HT1080 (cell line): ENCODE measurements around the gene ERBB4. TPM values are rescaled to one million over a fixed set of nuclear protein-coding genes. Genes with fewer than 3 reads are reported as not detected.
"Not testable (repeated sequence)": the region's sequence is repeated elsewhere in the genome, so short reads cannot be mapped to it uniquely, and the experiment has no call there.

Experiments
- DNase-seq: peaks from one replicate; pipeline ENCODE4 v3.0.0-alpha.2; 2015; ENCODE audit warnings: low read depth
- total RNA-seq: library from RNA; depleted of rRNA; stranded (reverse); fragments of >200 nt; shearing (Covaris generic); gene quantifications from 2 replicates; pipeline ENCODE4 v1.2.3, GENCODE V29; 2014

ERBB4 gene
- total RNA-seq, 1 experiment from 2014 or later = 0.02 TPM

DNA sequence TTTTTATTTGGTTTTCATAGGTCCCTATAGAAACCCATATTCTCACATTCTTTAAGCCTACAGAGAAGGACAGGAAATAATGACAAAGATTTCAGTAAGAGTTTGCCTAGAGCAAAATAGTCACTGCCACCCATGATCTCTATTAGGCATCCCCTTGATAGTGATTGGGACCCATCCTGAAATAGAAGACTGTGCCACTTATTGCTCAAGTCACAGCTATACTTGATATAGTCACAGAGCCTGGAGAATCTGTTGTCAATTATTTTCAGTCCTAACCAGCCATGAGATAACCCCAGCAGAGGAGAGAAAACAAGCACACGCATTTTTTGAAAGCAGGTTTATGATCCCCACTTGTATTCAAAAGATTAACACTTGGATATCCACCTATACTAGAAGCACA is 8.2 kb downstream of the ERBB4 start:
- no peak for DNase-seq

DNA sequence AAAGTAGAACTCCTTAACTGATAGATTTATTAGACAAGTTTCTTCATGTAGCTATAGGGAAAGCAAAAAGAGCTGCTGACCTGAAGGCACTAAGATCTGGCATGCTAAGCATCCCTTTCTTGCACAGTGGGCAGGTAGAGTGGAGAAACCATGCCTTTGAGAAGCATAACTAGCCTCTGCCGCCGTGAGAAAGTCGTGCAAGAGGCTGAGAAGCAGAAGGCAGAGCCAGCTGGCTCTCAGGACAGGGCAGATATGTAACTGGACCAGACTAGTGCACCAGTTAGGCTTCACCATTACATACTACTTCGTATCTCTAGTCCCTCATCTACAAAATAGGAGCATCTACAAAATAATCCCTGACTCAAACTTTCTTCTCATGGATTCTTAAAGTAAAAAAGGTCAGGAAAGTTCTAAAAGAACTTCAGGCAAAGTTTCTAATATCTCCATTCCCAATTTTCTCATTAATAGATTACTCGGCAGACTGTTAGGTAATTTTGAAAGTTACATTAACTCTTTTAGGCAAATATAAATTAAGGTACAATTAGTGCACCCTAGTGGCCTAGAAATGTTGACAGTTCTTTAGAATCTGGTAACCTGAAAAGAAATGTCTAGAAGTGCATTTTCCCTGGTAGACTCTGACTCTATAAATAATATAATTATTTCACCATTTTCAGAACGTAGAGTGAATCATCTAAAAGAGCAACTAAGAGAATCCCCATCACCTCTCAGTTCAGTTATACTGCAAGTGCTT is 10.3 kb downstream of the ERBB4 start:
- DNase-seq = no peak

DNA sequence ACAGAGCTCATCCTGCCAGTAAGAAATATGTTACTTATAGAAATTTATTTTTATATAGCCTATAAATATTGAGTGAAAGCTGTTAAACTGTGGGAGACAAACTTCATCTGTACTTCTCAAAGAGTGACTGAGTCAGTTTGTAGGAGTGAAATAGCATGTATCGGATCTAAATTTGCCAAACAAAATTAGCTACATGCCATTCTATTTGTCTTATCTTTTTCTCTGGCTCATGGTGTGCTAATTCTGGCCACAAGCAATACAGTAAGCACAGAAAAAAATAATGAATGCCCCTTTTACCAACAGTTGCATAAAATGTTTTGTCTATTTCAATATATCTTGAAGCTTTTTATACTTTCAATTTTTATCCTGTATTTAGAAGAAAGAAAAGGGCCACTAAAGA is 12.5 kb downstream of the ERBB4 start:
- DNase-seq = no peak

DNA sequence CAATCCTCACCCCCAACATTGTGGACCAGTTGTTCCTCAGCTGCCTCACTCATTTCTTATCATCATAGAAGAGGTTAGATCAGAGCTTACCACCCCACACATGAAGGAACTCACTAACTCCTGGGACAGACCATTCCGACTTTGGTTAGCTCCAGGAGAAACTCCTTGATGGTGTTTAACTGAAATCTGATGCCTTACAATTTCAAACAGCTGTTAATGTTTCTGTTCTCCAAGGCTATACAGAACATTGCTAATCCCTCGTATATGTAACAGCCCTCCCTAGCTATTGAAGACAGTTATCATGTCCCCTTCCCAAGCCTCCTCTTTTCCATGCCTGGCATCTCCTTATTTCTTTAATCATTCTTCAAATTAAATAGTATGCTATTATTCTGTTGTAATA is 14.8 kb downstream of the ERBB4 start:
- no peak for DNase-seq

DNA sequence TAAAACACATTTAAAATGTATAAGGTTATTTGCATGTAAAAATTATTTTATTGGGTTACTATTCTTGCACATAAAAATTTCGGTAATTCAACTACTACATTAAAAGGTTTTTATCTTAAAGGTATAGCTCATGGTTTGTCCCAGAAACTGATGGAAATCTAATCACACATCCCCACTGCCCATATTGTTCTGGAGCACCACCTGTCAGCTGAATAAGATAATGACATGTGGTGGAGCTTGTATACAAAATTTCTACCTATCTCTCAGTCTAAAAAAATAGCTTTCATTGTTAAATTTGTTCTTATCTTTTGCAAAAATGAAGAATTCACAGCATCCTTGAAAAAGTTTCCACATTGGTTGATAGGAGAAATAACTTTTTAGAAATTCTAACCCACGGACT is 18.3 kb downstream of the ERBB4 start:
- peak; percentile 31 for DNase-seq

DNA sequence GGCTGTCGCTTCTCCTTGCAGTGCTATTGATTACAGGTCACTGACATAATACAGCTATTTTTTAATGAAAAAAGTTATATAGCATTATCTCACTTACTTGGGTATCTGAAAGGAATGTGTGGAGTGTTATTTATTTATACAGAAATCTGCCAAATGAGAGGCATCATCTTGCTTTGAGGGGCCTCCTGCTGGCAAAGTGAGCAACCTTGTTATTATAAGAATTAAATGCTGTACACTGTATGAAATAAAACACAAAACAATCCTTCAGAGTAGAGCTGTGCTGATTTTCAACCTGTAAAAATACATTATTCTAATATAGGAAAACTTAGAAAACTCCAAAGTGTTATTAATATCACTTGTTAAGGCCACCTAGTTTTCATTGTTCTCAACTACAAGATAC is 20.9 kb downstream of the ERBB4 start:
- DNase-seq = no peak

DNA sequence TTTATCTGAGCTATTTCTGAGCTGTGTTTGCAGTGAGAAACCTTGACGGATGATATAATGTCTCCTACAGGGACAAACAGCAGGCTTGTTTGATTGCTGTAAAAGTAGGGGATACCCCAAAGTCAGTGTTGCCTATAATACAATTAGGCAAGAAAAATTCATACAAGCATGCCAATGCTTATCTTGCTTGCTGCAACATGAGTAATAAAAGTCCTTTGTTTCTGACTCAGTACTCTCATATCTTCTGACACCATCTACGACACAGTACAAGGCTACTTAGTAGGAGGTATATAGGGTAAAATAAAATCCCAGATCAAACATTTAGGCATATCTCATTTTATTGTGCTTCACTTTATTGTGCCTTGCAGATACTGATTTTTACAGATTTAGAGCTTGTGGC is 33.0 kb downstream of the ERBB4 start:
- no peak for DNase-seq

DNA sequence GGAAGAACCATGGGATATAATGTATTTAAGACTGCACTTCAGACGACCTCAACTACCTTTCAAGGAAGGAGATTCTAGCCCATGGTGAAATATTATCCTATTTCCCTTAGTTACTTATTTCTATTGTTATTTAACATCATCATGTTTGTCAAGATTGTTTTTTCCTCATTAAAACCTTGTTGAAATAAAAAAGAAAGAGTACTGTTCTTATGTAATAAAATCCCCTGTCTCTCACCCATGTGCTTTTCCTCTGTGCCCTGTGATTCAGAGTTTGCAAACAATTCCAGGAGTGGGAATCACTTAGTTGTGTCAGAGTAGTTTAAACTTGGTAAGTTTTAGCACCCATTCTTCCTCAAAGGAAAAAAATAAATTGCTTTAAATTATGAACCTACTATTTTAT is 43.6 kb downstream of the ERBB4 start:
- DNase-seq = no peak

DNA sequence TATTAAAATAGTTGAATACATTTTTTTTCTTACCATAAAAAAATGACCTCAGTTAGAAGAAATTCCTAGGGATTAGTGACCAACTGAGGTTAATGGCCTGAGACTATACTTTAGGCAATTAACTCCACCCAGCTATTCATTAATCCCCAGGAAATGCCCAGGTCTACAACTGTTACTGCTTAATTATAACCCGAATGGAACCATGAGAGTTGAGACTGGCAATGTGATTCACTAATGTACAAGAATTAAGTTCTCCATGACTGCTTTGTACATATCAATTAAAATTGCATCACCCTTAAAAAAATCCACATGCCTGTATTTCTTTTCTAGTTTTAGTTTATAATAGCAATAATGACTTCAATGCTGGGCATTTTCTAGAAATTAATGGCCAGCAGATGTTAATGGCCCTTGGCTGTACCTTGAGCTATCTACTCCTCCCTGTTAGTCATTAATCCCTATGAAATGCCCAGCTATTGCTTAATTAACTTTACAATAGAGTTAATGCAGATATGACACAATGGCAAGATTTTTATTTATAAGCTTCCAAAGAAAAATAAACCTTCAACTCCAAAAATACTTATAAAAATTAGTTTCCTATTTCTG is 44.1 kb downstream of the ERBB4 start:
- no peak for DNase-seq

DNA sequence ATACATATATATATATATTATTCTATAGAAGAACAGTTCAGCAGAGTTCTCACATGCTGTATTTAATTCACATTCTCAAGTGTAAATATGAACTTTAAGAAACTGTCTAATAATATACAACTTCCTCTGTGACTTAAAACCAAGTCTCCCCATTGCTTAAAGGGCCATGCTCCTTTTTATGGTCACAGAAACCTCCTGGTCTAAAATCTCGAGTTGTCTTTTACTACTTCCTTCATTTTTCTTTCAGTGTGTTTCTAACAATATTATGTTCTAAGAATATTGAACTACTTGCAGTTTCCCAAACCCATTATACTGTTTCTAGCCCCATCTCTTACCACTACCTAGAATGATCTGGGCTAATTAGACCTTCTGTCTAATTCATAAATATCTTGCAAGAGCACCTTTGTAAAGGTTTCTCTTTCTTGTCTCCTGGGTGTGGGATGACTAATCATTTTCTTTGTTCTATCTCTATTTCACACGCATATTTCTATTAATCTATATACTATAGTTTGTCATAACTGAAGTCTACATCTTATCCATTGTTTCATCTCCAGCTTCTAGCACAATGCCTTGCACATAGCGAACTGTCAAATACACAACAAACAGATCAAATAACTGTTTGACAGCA is 48.8 kb downstream of the ERBB4 start:
- DNase-seq = no peak

DNA sequence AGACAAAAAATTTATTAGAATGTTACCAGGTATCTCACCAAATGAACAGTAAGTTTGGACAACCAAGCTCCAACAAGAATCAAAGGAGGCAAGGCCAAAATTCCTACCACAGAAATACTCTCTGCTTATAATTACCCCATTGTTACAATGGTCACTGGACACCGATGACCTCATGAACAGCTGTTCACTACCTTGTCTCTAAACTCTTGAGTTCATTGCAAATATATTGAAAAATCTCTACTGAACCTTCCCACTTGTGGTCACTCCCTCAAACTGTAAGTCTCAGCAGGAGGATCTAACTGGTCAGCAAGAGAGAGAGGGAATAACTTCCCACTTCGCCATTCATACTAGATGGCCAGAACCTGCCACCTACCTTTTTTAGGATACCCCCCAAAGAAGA is 50.0 kb downstream of the ERBB4 start:
- peak; percentile 3 for DNase-seq

DNA sequence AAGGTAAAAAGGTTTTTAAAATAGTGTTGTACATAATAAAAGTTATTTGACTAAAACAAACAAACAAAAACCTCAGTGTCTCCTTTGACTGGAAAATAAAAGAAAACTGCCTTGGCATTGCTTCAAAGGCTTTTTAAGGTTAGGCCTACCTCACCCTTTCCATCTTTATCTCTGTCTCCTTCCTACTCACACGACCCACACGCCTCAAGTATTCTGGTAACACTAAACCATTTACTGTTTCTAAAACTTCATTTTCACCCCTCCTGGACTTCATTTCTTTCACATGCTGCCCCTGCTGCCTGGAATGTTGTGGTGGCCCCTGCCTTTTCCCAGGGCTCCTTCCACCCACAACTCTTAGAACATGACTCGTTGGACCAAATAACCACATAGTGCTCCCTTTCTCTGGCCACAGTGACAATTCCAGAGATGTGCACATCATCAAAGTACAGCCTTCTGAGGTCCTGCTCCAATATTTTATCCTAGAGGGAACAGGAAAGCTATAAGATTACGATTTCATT is 54.0 kb downstream of the ERBB4 start:
- peak; percentile 36 for DNase-seq

DNA sequence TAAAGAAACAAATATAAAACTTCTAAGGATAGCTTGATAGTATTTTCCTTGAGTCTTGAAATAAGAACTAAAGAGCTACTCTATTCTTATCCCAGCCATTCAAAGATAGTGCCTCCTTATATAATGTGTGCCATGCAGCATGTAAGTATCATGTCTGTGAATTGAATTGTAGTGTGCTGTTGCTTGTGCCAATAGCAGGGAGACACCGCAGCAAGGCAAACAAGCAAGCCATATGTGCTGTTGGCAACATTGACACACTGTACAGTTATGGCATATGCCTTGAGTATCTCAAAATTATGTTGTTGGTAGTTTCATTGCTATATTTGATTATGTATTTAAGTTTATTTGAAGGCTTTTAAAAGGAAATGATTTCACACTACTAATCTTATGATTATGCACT is 58.2 kb downstream of the ERBB4 start:
- no peak for DNase-seq

DNA sequence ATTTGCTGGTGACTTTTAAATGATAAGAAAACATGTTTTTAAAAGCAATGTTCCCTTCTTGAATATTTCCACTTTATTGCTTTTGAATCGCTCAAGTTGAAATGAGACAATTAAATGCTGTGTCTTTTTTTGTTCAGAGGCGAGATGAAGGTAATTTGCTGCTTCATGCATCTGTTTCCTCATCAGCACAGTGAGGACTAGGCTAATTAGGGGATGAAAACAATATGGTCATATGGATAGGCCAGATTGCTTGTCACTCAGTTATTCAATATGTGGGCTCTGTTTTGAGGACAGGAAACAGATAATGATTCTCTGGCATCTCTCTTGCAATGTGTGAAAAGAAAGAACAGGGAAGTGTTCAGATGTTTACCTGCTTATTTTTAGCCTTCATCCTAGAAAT is 61.0 kb downstream of the ERBB4 start:
- no peak for DNase-seq

DNA sequence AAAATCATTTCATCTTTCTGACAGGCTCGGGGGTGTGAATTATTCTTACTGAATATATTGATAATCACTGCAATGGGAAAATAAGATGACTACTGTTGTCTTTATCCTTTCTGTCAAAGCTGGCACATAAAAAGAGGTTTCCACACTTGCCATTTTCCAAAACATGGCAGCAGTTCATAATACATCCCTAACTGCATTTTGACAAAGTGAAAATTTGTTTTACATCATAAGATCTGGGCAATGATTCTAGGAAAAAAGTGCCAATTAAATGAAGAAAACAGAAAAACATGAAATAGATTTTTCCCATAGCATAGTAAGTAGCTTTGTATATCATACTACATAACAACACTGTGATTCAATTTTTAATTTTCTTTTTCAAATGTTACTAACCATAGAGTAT is 65.4 kb downstream of the ERBB4 start:
- DNase-seq = no peak

DNA sequence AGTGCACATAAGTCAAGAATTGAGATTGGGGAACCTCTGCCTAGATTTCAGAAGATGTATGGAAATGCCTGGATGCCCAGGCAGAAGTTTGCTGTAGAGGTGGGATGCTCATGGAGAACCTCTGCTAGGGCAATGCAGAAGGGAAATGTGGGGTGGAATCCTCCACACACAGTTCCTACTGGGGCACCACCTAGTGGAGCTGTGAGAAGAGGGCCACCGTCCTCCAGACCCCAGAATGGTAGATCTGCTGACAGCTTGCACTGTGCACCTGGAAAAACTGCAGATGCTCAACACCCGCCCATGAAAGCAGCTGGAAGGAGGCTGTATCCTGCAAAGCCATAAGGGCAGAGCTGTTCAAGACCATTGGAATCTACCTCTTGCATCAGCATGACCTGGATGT is 71.1 kb downstream of the ERBB4 start:
- not testable (repeated sequence) for DNase-seq

DNA sequence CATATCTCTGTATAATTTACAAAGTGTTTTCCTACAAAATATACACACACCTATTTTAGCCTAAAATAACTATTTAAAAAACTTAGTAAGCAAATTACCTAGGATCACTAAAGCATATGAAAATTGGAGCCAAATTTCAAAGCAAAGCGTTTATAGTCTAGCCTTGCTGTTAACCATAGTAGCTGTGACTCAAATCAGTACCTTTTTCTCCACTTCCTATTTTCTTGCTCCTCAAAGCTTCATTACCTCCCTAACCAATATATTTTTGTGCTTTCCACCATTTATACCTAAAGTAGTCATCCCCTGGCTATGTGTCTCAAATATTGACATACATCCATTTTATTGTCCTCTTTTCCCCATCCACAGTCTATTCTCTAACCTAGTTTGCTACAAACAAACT is 73.1 kb downstream of the ERBB4 start:
- no peak for DNase-seq

DNA sequence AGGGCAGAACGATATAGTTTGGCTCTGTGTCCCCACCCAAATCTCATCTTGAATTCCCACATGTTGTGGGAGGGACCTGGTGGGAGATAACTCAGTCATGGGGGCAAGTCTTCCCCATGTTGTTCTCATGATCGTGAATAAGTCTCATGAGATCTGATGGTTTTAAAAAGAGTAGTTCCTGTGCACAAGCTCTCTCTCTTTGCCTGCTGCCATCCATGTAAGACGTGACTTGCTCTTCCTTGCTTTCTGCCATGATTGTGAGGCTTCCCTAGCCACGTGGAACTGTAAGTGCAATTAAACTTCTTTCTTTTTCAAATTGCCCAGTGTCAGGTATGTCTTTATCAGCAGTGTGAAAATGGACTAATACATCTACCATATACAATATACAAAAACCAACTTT is 76.9 kb downstream of the ERBB4 start:
- DNase-seq = not testable (repeated sequence)

DNA sequence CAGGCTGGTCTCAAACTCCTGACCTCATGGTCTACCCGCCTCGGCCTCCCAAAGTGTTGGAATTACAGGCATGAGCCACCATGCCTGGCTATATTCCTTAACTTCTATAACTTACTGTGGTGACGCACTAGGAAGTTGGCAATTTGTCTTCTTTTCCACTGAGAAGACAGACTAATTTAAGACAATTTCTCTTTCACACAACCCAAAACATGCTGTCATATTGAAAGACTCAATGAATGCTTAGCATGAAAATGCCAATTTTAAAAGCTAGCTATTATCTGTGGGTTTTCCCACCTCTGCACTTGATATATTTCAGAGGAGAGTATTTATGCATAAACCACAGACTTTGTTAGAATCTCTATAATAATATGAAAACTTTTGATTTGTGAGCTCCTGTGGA is 84.5 kb downstream of the ERBB4 start:
- DNase-seq = no peak

DNA sequence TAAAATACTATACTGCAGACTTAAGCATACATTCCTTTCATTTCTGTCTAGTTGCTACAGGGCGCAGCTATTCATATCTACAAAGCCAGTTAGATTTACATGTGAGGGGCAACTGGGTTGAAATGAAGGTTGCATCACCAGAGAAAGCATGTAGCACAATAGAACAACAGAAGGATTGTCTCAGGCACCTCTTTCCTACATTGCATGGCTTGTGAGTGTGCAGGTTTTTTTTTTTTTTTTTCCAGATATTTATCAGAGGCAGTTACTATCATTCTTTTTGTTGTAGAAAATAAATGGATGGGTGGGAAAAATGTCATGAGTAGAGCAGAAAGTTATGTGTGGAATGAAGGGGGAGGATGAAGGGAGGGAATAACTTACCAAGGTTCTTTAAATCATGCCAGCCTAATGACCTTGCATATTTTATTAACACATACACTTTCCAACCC is 86.8 kb downstream of the ERBB4 start:
- peak; percentile 72 for DNase-seq

DNA sequence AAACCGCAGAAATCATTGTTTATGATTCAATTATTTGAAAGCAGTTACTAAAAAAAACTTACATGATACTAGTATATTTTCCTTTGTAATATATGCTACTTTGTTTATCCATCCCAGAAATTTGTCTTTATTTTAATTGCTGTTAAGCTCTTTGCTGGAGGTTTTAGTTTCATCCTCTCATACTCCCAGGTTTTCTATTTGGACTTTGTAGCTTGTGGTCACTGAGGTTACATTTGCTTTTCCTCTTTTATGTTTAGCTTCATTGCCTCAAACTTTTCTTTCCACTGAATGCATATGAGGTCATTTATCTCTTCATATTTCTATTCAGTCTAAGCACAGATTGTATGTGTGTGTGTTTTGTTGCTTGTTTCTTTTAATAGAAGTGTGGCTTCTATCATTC is 89.9 kb downstream of the ERBB4 start:
- no peak for DNase-seq

DNA sequence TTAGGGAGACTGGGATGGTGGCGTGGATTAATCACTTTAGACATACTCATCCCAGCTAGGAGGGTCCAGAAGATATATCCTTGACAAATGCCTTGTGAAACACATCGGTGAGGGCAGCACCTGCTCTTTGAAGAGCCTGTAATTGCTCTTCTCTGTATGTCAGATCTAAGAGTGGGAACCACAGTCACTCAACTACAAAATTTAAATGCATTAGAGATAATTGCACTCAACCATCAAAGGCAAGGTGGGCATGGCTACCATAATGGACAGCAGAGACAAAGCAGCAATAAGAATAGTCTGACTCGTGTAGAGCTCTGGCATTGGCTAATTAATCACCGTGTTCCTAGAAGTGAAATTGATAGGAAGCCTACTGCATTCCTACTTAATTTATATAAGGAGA is 96.8 kb downstream of the ERBB4 start:
- DNase-seq = no peak

DNA sequence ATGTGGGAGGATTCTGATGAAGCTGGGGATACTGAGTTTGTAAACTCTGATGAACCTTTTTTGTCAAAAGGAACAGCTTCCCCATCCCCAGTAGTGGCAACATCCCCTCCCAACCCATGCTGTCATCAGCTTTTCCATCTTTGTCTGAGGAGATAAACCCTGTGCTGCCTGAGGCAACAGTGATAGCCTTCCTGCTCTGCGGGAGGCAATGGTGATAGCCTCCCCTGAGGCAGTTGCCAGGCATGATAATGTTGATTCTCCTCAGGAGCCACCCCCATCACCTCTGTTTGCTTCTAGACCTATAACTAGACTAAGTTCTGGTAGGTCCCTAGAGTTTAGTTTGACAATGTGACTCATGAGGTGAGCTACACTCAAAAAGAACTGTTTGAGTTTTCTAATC is 97.5 kb downstream of the ERBB4 start:
- no peak for DNase-seq
